Smooth muscle cell of trachea (primary cell): ENCODE data around the gene FAM3D. TPM values are rescaled to one million over a fixed set of nuclear protein-coding genes. Genes with fewer than 3 reads are reported as not detected.

Experiments
- total RNA-seq: library from RNA; depleted of rRNA; stranded (reverse); fragments of >200 nt; gene quantifications from 2 replicates; pipeline ENCODE4 v1.2.1, GENCODE V29; 2014

The FAM3D gene
- total RNA-seq = not detected in 2 replicates

GRCh38 chr3:58666683-58667082 lies at the start of gene FAM3D:
TSS of gene FAM3D (minus strand) at chr3:58666774. CDS start at chr3:58655563, 11,211 bp downstream.

Other genes starting within 250 kb of the FAM3D start
- gene PDHB, start 232.9 kb downstream of the FAM3D start, total RNA-seq = 54.9 and 127 TPM in 2 replicates
- gene KCTD6, start 174.7 kb downstream of the FAM3D start, total RNA-seq = 6.9 and 10.8 TPM in 2 replicates
- gene ACOX2, start 129.6 kb downstream of the FAM3D start, total RNA-seq = 26.5 and 27.1 TPM in 2 replicates
- under 0.01 and 0.15 TPM in 2 replicates for gene FAM107A, start 89.4 kb downstream of the FAM3D start, total RNA-seq